Measurements from ENCODE around the gene FTO.

DNA sequence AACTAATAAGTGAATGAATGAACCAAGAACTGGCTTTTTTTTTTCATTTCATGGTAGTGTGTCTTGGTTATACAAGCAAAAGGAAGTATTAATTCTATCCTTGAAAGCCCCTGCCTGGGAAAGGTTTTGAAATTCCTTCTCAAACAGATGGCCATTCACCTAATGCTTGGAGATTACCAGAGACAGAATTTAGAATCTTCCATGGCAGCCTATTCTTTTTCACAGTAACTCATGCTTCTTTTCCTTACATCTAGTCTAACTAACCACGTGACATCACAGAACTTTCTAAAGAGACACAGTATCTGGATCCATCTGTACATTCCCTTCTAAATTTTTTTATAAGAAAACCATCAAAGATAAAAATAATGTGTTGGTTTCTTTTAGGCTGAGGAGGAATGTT is 151.6 kb downstream of the FTO start:
- TF ChIP-seq, protein P1, sequence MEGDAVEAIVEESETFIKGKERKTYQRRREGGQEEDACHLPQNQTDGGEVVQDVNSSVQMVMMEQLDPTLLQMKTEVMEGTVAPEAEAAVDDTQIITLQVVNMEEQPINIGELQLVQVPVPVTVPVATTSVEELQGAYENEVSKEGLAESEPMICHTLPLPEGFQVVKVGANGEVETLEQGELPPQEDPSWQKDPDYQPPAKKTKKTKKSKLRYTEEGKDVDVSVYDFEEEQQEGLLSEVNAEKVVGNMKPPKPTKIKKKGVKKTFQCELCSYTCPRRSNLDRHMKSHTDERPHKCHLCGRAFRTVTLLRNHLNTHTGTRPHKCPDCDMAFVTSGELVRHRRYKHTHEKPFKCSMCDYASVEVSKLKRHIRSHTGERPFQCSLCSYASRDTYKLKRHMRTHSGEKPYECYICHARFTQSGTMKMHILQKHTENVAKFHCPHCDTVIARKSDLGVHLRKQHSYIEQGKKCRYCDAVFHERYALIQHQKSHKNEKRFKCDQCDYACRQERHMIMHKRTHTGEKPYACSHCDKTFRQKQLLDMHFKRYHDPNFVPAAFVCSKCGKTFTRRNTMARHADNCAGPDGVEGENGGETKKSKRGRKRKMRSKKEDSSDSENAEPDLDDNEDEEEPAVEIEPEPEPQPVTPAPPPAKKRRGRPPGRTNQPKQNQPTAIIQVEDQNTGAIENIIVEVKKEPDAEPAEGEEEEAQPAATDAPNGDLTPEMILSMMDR (IDR thresholded peaks at IDR 0.05) = no peak
- TF ChIP-seq POLR2A (IDR thresholded peaks at IDR 0.05) = no peak
